Immature natural killer cell (primary cell): Measurements from ENCODE around the gene KBTBD12. TPM values are rescaled to one million over a fixed set of nuclear protein-coding genes. Genes with fewer than 3 reads are reported as not detected.
A peak's percentile ranks its signal among the peaks of the same experiment; 100 is the strongest.

Source experiments
- DNase-seq, 3 donors: peaks; one replicate each; pipeline ENCODE4 v3.0.0; 2022; ENCODE audit warnings: mixed read lengths in 1 of 3
- H3K27ac Mint-ChIP-seq, 6 donors: one replicate each; pipeline ENCODE4 v1.8.0; 2020; ENCODE audit warnings: mixed read lengths in 6 of 6, mild to moderate bottlenecking in 5 of 6, inconsistent platforms in 4 of 6, moderate library complexity in 3 of 6
- H3K27me3 Mint-ChIP-seq, 3 donors: one replicate each; pipeline ENCODE4 v1.8.0; 2020 to 2021; ENCODE audit warnings: low read depth in 3 of 3, mild to moderate bottlenecking in 3 of 3, mixed read lengths in 3 of 3, moderate library complexity in 3 of 3, inconsistent platforms in 1 of 3
- H3K36me3 Mint-ChIP-seq, 3 donors: one replicate each; pipeline ENCODE4 v1.8.0; 2020; ENCODE audit warnings: mixed read lengths in 3 of 3, inconsistent platforms in 2 of 3, mild to moderate bottlenecking in 2 of 3
- H3K4me1 Mint-ChIP-seq, 2 donors: one replicate each; pipeline ENCODE4 v1.8.0; 2020; ENCODE audit warnings: inconsistent platforms in 2 of 2, mild to moderate bottlenecking in 2 of 2, mixed read lengths in 2 of 2, moderate library complexity in 1 of 2
- H3K4me3 Mint-ChIP-seq, 5 donors: one replicate each; pipeline ENCODE4 v1.8.0; 2020; ENCODE audit warnings: mild to moderate bottlenecking in 5 of 5, mixed read lengths in 5 of 5, inconsistent platforms in 3 of 5, moderate library complexity in 3 of 5
- H3K9me3 Mint-ChIP-seq, 6 donors: one replicate each; pipeline ENCODE4 v1.8.0; 2020; ENCODE audit warnings: mild to moderate bottlenecking in 6 of 6, mixed read lengths in 6 of 6, inconsistent platforms in 4 of 6, moderate library complexity in 3 of 6
- polyA plus RNA-seq, 3 donors: library from polyadenylated mRNA; unstranded; fragments of 300-500 nt; fragmentation: Illumina TruSeq; gene quantifications; one replicate each; pipeline ENCODE4 v1.2.3, GENCODE V29; 2021

Gene KBTBD12
- polyA plus RNA-seq, 3 donors from 2014 or later, result not detected

- no peaks in the 10 kb centered on the region for H3K9me3 Mint-ChIP-seq
- DNase-seq, result no peak
- H3K4me1 Mint-ChIP-seq, result no peaks in the 10 kb centered on the region
- no peak overlapping the region for H3K27ac Mint-ChIP-seq
- peaks cover 0 to 2% (median 0%) of the 10 kb centered on the region in 3 donors for H3K27me3 Mint-ChIP-seq
- peaks cover 0 to 4% (median 0%) of the 10 kb centered on the region in 3 donors for H3K36me3 Mint-ChIP-seq
- H3K4me3 Mint-ChIP-seq, result no peak overlapping the region
Observed at GRCh38 chr3:127988770-127989557, 73.9 kb downstream of the KBTBD12 start.

GRCh38 chr3:127990051-127990450, 75.0 kb downstream of the KBTBD12 start:
- H3K27ac Mint-ChIP-seq, result no peak overlapping the region
- H3K36me3 Mint-ChIP-seq, result peaks cover 0 to 4% (median 0%) of the 10 kb centered on the region in 3 donors

GRCh38 chr3:127990461-127990860, 75.4 kb downstream of the KBTBD12 start:
- DNase-seq, result no peak
- H3K27me3 Mint-ChIP-seq, result peaks cover 0 to 3% (median 3%) of the 10 kb centered on the region in 3 donors
- no peaks in the 10 kb centered on the region for H3K4me1 Mint-ChIP-seq
- no peak overlapping the region for H3K4me3 Mint-ChIP-seq
- H3K9me3 Mint-ChIP-seq, result no peaks in the 10 kb centered on the region
- H3K27ac Mint-ChIP-seq, result no peak overlapping the region
- H3K36me3 Mint-ChIP-seq, result peaks cover 0 to 4% (median 0%) of the 10 kb centered on the region in 3 donors

More at GRCh38 chr3:127990051-127990450, 75.0 kb downstream of the KBTBD12 start:
- H3K4me1 Mint-ChIP-seq, result no peaks in the 10 kb centered on the region
- H3K4me3 Mint-ChIP-seq, result no peak overlapping the region
- DNase-seq, result no peak
- H3K27me3 Mint-ChIP-seq, result peaks cover 0 to 3% (median 3%) of the 10 kb centered on the region in 3 donors
- no peaks in the 10 kb centered on the region for H3K9me3 Mint-ChIP-seq

- H3K9me3 Mint-ChIP-seq, result no peaks in the 10 kb centered on the region
- H3K27me3 Mint-ChIP-seq, result peaks cover 0 to 3% (median 3%) of the 10 kb centered on the region in 3 donors
- no peak for DNase-seq
- no peak overlapping the region for H3K4me3 Mint-ChIP-seq
- H3K36me3 Mint-ChIP-seq, result peaks cover 0 to 4% (median 0%) of the 10 kb centered on the region in 3 donors
- peak overlapping the region in 1 of 6 donors; percentile 40 for H3K27ac Mint-ChIP-seq
- no peaks in the 10 kb centered on the region for H3K4me1 Mint-ChIP-seq
Observed at GRCh38 chr3:127991251-127991650, 76.2 kb downstream of the KBTBD12 start.

GRCh38 chr3:127991681-127992080, 76.6 kb downstream of the KBTBD12 start:
- Mint-ChIP-seq H3K4me3 (no peak overlapping the region), H3K27ac (no peak overlapping the region), H3K27me3 (peaks cover 0 to 3% (median 3%) of the 10 kb centered on the region in 3 donors), H3K36me3 (peaks cover 0 to 4% (median 0%) of the 10 kb centered on the region in 3 donors), H3K9me3 (no peaks in the 10 kb centered on the region), H3K4me1 (no peaks in the 10 kb centered on the region)
- no peak for DNase-seq

GRCh38 chr3:127992127-127992526, 77.1 kb downstream of the KBTBD12 start:
- DNase-seq, result no peak
- H3K4me1 Mint-ChIP-seq, result no peaks in the 10 kb centered on the region
- H3K4me3 Mint-ChIP-seq, result no peak overlapping the region
- H3K27me3 Mint-ChIP-seq, result peaks cover 0 to 3% (median 3%) of the 10 kb centered on the region in 3 donors
- H3K36me3 Mint-ChIP-seq, result peaks cover 0 to 4% (median 0%) of the 10 kb centered on the region in 3 donors
- no peak overlapping the region for H3K27ac Mint-ChIP-seq
- H3K9me3 Mint-ChIP-seq, result no peaks in the 10 kb centered on the region

- Mint-ChIP-seq H3K4me3 (no peak overlapping the region), H3K36me3 (peaks cover 0 to 4% (median 0%) of the 10 kb centered on the region in 3 donors), H3K4me1 (no peaks in the 10 kb centered on the region), H3K27me3 (peaks cover 0 to 3% (median 3%) of the 10 kb centered on the region in 3 donors), H3K27ac (no peak overlapping the region), H3K9me3 (no peaks in the 10 kb centered on the region)
- DNase-seq, result no peak
Observed at GRCh38 chr3:127994011-127994410, 79.0 kb downstream of the KBTBD12 start.

GRCh38 chr3:127997016-127997415, 82.0 kb downstream of the KBTBD12 start:
- Mint-ChIP-seq H3K9me3 (no peaks in the 10 kb centered on the region), H3K27me3 (peaks cover 0 to 6% (median 3%) of the 10 kb centered on the region in 3 donors), H3K27ac (no peak overlapping the region), H3K4me1 (no peaks in the 10 kb centered on the region), H3K4me3 (no peak overlapping the region), H3K36me3 (peaks cover 0 to 4% (median 0%) of the 10 kb centered on the region in 3 donors)
- no peak for DNase-seq

GRCh38 chr3:127997961-127998360, 82.9 kb downstream of the KBTBD12 start:
- H3K4me1 Mint-ChIP-seq, result no peaks in the 10 kb centered on the region
- H3K27ac Mint-ChIP-seq, result no peak overlapping the region
- no peak for DNase-seq
- H3K9me3 Mint-ChIP-seq, result no peaks in the 10 kb centered on the region
- no peak overlapping the region for H3K4me3 Mint-ChIP-seq
- no peaks in the 10 kb centered on the region for H3K36me3 Mint-ChIP-seq
- peaks cover 0 to 6% (median 3%) of the 10 kb centered on the region in 3 donors for H3K27me3 Mint-ChIP-seq

GRCh38 chr3:127998596-127998995, 83.6 kb downstream of the KBTBD12 start:
- Mint-ChIP-seq H3K27me3 (peaks cover 0 to 7% (median 3%) of the 10 kb centered on the region in 3 donors), H3K4me1 (no peaks in the 10 kb centered on the region), H3K36me3 (no peaks in the 10 kb centered on the region), H3K4me3 (no peak overlapping the region), H3K9me3 (no peaks in the 10 kb centered on the region), H3K27ac (no peak overlapping the region)
- no peak for DNase-seq

- H3K4me1 Mint-ChIP-seq, result no peaks in the 10 kb centered on the region
- H3K9me3 Mint-ChIP-seq, result no peaks in the 10 kb centered on the region
- no peak overlapping the region for H3K4me3 Mint-ChIP-seq
- DNase-seq, result no peak
- H3K27ac Mint-ChIP-seq, result no peak overlapping the region
- no peaks in the 10 kb centered on the region for H3K36me3 Mint-ChIP-seq
- H3K27me3 Mint-ChIP-seq, result peaks cover 0 to 5% (median 2%) of the 10 kb centered on the region in 3 donors
Observed at GRCh38 chr3:127999509-128000106, 84.6 kb downstream of the KBTBD12 start.

GRCh38 chr3:128001576-128001975, 86.5 kb downstream of the KBTBD12 start:
- DNase-seq, result no peak
- H3K4me1 Mint-ChIP-seq, result no peaks in the 10 kb centered on the region
- H3K27ac Mint-ChIP-seq, result no peak overlapping the region
- H3K27me3 Mint-ChIP-seq, result peaks cover 0 to 4% (median 2%) of the 10 kb centered on the region in 3 donors
- H3K36me3 Mint-ChIP-seq, result no peaks in the 10 kb centered on the region
- no peak overlapping the region for H3K4me3 Mint-ChIP-seq
- no peaks in the 10 kb centered on the region for H3K9me3 Mint-ChIP-seq

GRCh38 chr3:128004661-128005060, 89.6 kb downstream of the KBTBD12 start:
- Mint-ChIP-seq H3K36me3 (no peaks in the 10 kb centered on the region), H3K27me3 (peaks cover 1 to 3% (median 2%) of the 10 kb centered on the region in 3 donors), H3K4me3 (no peak overlapping the region), H3K4me1 (no peaks in the 10 kb centered on the region), H3K9me3 (no peaks in the 10 kb centered on the region), H3K27ac (no peak overlapping the region)
- DNase-seq, result no peak
